ENCODE results near the gene CRYGA. TPM values are rescaled to one million over a fixed set of nuclear protein-coding genes. Genes with fewer than 3 reads are reported as not detected.

The CRYGA gene
- total and polyA plus RNA-seq, 12 donors, result not detected

DNA sequence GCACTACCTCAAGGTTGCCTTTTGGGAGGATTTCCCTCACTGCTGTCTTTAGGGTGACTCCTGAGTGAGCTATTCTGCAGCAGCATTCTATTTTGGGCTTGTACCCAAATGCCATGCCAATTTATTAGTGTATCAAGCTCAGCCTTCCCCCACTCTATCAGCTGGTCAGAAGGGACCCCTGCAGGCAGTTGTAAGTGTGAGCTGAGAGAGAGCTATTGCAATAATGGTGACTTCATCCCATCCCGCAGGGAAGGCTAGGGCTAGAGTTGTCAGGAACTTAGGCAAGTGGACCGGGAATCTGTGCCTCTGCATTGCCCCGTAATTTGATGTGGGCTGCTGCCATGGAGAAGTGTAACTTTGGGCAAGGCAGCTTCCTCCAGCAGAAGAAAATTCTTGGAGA lies 15.6 kb downstream of the CRYGA start:
- DNase-seq, result no peak
- intact Hi-C loops (cut with DNase I), result no loop called here
- 71 to 74% methylated on average over 3 of the region's 3 CpGs for WGBS, 2 donors
- H3K4me3 ChIP-seq, result no peak overlapping the region
- no peak overlapping the region for H3K27ac ChIP-seq
- no peak for ATAC-seq
- no peaks in the 10 kb centered on the region for H3K27me3 ChIP-seq
- H3K9me3 ChIP-seq, result peaks cover 0 to 8% (median 0%) of the 10 kb centered on the region in 11 donors
- H3K4me1 ChIP-seq, result no peaks in the 10 kb centered on the region
- TF ChIP-seq, protein P1, sequence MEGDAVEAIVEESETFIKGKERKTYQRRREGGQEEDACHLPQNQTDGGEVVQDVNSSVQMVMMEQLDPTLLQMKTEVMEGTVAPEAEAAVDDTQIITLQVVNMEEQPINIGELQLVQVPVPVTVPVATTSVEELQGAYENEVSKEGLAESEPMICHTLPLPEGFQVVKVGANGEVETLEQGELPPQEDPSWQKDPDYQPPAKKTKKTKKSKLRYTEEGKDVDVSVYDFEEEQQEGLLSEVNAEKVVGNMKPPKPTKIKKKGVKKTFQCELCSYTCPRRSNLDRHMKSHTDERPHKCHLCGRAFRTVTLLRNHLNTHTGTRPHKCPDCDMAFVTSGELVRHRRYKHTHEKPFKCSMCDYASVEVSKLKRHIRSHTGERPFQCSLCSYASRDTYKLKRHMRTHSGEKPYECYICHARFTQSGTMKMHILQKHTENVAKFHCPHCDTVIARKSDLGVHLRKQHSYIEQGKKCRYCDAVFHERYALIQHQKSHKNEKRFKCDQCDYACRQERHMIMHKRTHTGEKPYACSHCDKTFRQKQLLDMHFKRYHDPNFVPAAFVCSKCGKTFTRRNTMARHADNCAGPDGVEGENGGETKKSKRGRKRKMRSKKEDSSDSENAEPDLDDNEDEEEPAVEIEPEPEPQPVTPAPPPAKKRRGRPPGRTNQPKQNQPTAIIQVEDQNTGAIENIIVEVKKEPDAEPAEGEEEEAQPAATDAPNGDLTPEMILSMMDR (IDR thresholded peaks at IDR 0.05), result no peak
- H3K36me3 ChIP-seq, result no peaks in the 10 kb centered on the region

DNA sequence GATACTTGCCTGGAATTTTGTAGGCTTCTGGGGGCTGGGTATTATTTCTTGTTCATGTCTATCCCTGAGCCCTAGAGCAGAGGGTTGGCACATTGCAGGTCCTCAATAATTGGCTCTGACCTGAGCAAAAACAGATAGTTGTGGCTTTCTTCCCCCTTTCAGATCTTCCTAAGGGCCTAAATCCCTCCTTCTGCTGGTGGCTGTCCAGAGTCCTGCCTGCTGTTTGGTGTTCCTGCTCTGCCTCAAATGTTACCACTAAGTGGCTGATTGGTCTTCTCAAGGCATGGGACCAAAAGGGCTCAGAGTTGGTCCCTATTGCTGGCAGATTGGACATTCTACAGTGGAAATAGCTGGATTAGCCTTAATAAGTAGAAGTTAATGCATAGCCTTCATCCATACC lies 16.4 kb downstream of the CRYGA start:
- Histone ChIP-seq H3K9me3 (peaks cover 0 to 8% (median 0%) of the 10 kb centered on the region in 11 donors), H3K4me1 (no peaks in the 10 kb centered on the region), H3K27me3 (no peaks in the 10 kb centered on the region), H3K36me3 (no peaks in the 10 kb centered on the region), H3K4me3 (no peak overlapping the region), H3K27ac (no peak overlapping the region)
- DNase-seq (no peak), ATAC-seq (no peak)
- TF ChIP-seq, protein P1 (IDR thresholded peaks at IDR 0.05), result no peak
- intact Hi-C loops (cut with DNase I), result no loop called here

DNA sequence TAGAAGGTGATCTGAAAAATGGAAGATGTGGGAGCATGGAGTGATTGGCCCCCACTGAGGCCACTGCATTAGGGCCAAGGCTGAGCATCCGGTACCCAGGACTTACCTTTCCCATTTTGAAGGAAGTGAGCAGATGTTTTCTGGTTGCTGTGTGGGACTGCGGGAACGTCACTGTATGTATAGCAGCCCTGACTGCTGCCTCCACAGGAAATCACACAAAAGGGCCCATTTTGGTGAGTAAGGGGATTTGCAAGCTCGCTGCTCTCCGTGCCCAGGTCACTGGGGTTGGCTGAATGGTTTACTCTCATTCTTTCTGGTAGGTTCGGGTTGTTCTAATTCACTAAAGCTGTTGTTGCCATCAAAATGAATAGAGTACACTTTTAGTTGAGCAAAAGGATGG lies 17.4 kb downstream of the CRYGA start, which contains the start of gene CRYGB:
TSS of gene CRYGB (minus strand) at position 153 of the 400 bp plus-strand sequence. CDS start at position 115, 38 bp downstream.
- ATAC-seq (no peak), DNase-seq (no peak)
- H3K27ac ChIP-seq, result no peak within 1 kb of the TSS
- no peak within 1 kb of the TSS for H3K4me3 ChIP-seq
- TF ChIP-seq, protein P1 (IDR thresholded peaks at IDR 0.05), result no peak
- H3K4me1 ChIP-seq, result no peaks in the 10 kb centered on the region
- H3K27me3 ChIP-seq, result no peaks in the 10 kb centered on the region
- 56 to 73% methylated on average over 6 of the region's 6 CpGs for WGBS, 2 donors
- intact Hi-C loops (cut with DNase I), result no loop called here
- peaks cover 0 to 1% (median 0%) of the 10 kb centered on the region in 11 donors for H3K9me3 ChIP-seq
- H3K36me3 ChIP-seq, result no peaks in the 10 kb centered on the region

DNA sequence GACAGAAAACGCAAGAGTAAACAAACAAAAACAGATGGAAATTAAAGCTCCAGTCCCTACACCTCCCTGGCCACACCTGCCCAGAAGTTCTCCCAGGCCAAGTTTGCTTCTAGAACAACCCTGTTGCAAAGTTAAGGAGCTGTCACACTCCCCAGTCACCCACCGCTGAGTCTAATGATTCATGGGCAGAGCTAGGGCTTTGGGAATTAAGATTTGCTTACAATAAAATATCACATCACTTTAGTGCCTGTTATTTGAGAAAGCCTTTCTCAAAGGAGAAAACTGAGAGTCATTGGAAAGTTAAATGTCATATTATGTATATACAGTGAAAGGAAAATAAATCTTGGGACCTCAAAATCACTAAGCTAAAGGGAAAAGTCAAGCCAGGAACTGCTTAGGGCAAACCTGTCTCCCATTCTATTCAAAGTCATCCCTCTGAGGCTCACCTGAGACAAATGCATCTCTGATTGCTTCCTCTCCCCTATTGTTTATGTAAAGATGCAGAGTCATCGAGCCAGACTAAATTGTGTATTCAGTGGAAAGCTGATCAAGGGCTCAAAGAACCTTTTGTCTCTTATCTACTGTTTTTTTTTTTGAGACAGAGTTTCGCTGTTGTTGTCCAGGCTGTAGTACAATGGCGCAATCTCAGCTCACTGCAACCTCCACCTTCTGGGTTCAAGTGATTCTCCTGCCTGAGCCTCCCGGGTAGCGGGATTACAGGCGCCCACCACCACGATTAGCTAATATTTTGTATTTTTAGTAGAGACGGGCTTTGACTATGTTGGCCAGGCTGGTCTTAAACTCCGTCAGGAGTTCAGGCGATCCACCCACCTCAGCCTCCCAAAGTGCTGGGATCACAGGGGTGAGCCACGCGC lies 20.2 kb downstream of the CRYGA start:
- Histone ChIP-seq H3K27ac (no peak overlapping the region), H3K4me1 (no peaks in the 10 kb centered on the region), H3K4me3 (no peak overlapping the region), H3K9me3 (peaks cover 0 to 5% (median 0%) of the 10 kb centered on the region in 11 donors), H3K27me3 (no peaks in the 10 kb centered on the region), H3K36me3 (no peaks in the 10 kb centered on the region)
- intact Hi-C loops (cut with DNase I), result no loop called here
- TF ChIP-seq, protein P1 (IDR thresholded peaks at IDR 0.05), result no peak
- 55 to 87% methylated on average over 12 to 14 of the region's 14 CpGs for WGBS, 2 donors
- DNase-seq (no peak), ATAC-seq (no peak)
